Vagina (tissue), 2 donors: Measurements from ENCODE around the gene CCNY. TPM values are rescaled to one million over a fixed set of nuclear protein-coding genes. Genes with fewer than 3 reads are reported as not detected.

Experiments used
- DNase-seq, 2 donors: peaks; one replicate each; pipeline ENCODE4 v3.0.0-alpha.2; 2017; ENCODE audit errors: extremely low spot score in 2 of 2
- H3K27ac ChIP-seq: fragments of 200-600 bp; sonication (generic); one replicate; pipeline ENCODE4 v1.5.1; 2019
- H3K27me3 ChIP-seq: fragments of 200-600 bp; sonication (generic); one replicate; pipeline ENCODE4 v1.5.1; 2019
- H3K36me3 ChIP-seq, 2 donors: fragments of 200-600 bp; sonication (generic); one replicate each; pipeline ENCODE4 v1.5.1; 2017 to 2019
- H3K4me1 ChIP-seq: fragments of 200-600 bp; sonication (generic); one replicate; pipeline ENCODE4 v1.5.1; 2019
- H3K4me3 ChIP-seq, 2 donors: fragments of 200-600 bp; sonication (generic); 1 replicate in 1 of 2; 2 replicates in 1 of 2; pipeline ENCODE4 v1.5.1; 2016 to 2019
- H3K9me3 ChIP-seq: fragments of 200-600 bp; sonication (generic); one replicate; pipeline ENCODE4 v1.5.1; 2019
- CTCF ChIP-seq, 3 experiments: fragments of 450-650 bp in 2 of 3; fragments of 200-600 bp in 1 of 3; sonication (generic) in 1 of 3; IDR thresholded peaks; one replicate each; pipeline ENCODE4 v1.5.1; 2017 to 2019; ENCODE audit warnings: antibody characterized with exemption in 3 of 3, mild to moderate bottlenecking in 2 of 3, moderate library complexity in 2 of 3
- POLR2A ChIP-seq, 2 donors: fragments of 450-650 bp; IDR thresholded peaks; one replicate each; pipeline ENCODE4 v1.6.1; 2017; ENCODE audit warnings: antibody characterized with exemption in 2 of 2, mild to moderate bottlenecking in 2 of 2, moderate library complexity in 2 of 2
- POLR2AphosphoS5 ChIP-seq, 2 donors: sonication (generic); formaldehyde crosslinking; IDR thresholded peaks; one replicate each; pipeline ENCODE4 v1.9.0; 2017; ENCODE audit warnings: antibody characterized with exemption in 2 of 2, mild to moderate bottlenecking in 2 of 2, low read depth in 1 of 2; ENCODE audit not compliant: insufficient read depth in 1 of 2
- intact Hi-C: fragments of 100-400 bp; cut with DNase I; formaldehyde crosslinking; loops from one replicate; pipeline ENCODE4 v1.15.1; 2023
- total RNA-seq: library from RNA; depleted of rRNA; stranded (reverse); fragments of >200 nt; gene quantifications from one replicate; pipeline ENCODE4 v1.2.3, GENCODE V29; 2016

Gene CCNY
- total RNA-seq, 1 donor from 2014 or later = 28.5 TPM

GRCh38 chr10:35540296-35541164, 204.2 kb downstream of the CCNY start:
- Histone ChIP-seq H3K27me3 (no peaks in the 10 kb centered on the region), H3K36me3 (peaks cover 0 to 2% of the 10 kb centered on the region in 2 donors), H3K27ac (no peak overlapping the region), H3K9me3 (no peaks in the 10 kb centered on the region), H3K4me1 (no peaks in the 10 kb centered on the region), H3K4me3 (no peak overlapping the region)
- no peak for TF ChIP-seq CTCF (IDR thresholded peaks at IDR 0.05)
- no peak for TF ChIP-seq POLR2A (IDR thresholded peaks at IDR 0.05)
- DNase-seq = no peak
- intact Hi-C loops = no loop called here

DNA sequence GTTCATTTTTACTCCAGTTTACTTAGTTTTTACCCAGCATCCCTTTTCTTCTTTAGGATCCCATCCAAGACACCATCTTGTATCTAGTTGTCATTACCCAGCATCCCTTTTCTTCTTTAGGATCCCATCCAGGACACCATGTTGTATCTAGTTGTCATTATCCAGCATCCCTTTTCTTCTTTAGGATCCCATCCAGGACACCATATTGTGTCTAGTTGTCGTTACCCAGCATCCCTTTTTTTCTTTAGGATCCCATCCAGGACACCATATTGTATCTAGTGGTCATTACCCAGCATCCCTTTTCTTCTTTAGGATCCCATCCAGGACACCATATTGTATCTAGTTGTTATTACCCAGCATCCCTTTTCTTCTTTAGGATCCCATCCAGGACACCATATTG, 205.4 kb downstream of the CCNY start:
- Histone ChIP-seq H3K36me3 (no peaks in the 10 kb centered on the region), H3K4me3 (no peak overlapping the region), H3K27ac (no peak overlapping the region), H3K27me3 (no peaks in the 10 kb centered on the region), H3K4me1 (peaks cover 8% of the 10 kb centered on the region), H3K9me3 (no peaks in the 10 kb centered on the region)
- DNase-seq = no peak
- intact Hi-C loops = no loop called here
- TF ChIP-seq POLR2AphosphoS5 (IDR thresholded peaks at IDR 0.05; ENCODE audit: insufficient read depth in 1 of 2, low read depth in 1 of 2) (no peak), CTCF (IDR thresholded peaks at IDR 0.05) (no peak), POLR2A (IDR thresholded peaks at IDR 0.05) (no peak)

GRCh38 chr10:35542303-35542702, 206.0 kb downstream of the CCNY start:
- TF ChIP-seq POLR2AphosphoS5 (IDR thresholded peaks at IDR 0.05; ENCODE audit: insufficient read depth in 1 of 2, low read depth in 1 of 2) (no peak), CTCF (IDR thresholded peaks at IDR 0.05) (no peak), POLR2A (IDR thresholded peaks at IDR 0.05) (no peak)
- Histone ChIP-seq H3K27ac (no peak overlapping the region), H3K4me1 (peaks cover 11% of the 10 kb centered on the region), H3K9me3 (no peaks in the 10 kb centered on the region), H3K27me3 (no peaks in the 10 kb centered on the region), H3K36me3 (peaks cover 0 to under 1% of the 10 kb centered on the region in 2 donors), H3K4me3 (no peak overlapping the region)
- DNase-seq = no peak
- intact Hi-C loops = no loop called here

DNA sequence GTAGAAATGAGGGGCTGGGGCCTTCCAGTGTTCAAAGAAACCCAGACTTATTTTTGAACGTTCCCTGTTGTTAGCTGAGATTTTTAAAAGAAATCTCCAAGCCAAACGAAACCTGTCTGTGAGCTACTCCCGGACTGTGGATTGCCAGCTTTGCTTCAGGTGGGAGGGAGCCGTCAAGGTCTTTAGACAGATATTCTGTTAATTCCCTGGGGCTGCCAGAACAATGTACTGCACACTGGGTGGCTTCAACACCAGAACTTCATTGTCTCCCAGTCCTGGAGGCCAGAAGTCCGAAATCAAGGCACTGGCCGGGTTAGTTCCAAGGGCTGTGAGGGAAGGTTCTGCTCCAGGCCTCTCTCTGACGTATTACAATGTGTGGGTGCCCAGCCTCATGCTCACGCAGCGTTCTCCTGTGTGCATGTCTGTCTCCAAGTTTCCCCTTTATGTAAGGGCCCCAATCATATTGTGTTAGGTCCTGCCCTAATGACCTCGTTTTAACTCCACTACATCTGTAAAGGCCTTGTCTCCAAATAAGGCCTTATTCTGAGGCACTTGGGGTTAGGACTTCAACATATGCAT, 208.9 kb downstream of the CCNY start:
- no peak for DNase-seq
- Histone ChIP-seq H3K9me3 (no peaks in the 10 kb centered on the region), H3K4me3 (no peak overlapping the region), H3K27ac (no peak overlapping the region), H3K4me1 (peaks cover 11% of the 10 kb centered on the region), H3K27me3 (no peaks in the 10 kb centered on the region), H3K36me3 (peaks cover 0 to 6% of the 10 kb centered on the region in 2 donors)
- intact Hi-C loops = no loop called here
- TF ChIP-seq POLR2A (IDR thresholded peaks at IDR 0.05) (no peak), CTCF (IDR thresholded peaks at IDR 0.05) (no peak), POLR2AphosphoS5 (IDR thresholded peaks at IDR 0.05; ENCODE audit: insufficient read depth in 1 of 2, low read depth in 1 of 2) (no peak)
